Mesenchymal stem cell (in vitro differentiated cells and primary cell): ENCODE data around the gene GPAM.

Experiments used
- DNase-seq: peaks from one replicate; pipeline ENCODE4 v3.0.0-alpha.2; 2013
- H2AFZ ChIP-seq: one replicate; pipeline ENCODE4 v1.6.1; 2013; ENCODE audit warnings: low read depth, mild to moderate bottlenecking, control low read depth, inconsistent platforms, low read length, moderate library complexity
- H2AK5ac ChIP-seq: 2 replicates; pipeline ENCODE4 v1.6.1; 2013; ENCODE audit warnings: low read length, moderate library complexity, mild to moderate bottlenecking, inconsistent platforms; ENCODE audit not compliant: severe bottlenecking
- H2BK120ac ChIP-seq: one replicate; pipeline ENCODE4 v1.6.1; 2013; ENCODE audit warnings: low read depth, mild to moderate bottlenecking, inconsistent platforms, low read length, moderate library complexity
- H2BK12ac ChIP-seq, 2 experiments: one replicate each; pipeline ENCODE4 v1.6.1; 2013; ENCODE audit warnings: inconsistent platforms in 2 of 2, low read length in 2 of 2, mild to moderate bottlenecking in 2 of 2, moderate library complexity in 2 of 2, control low read depth in 1 of 2
- H2BK15ac ChIP-seq: one replicate; pipeline ENCODE4 v1.6.1; 2013; ENCODE audit warnings: mild to moderate bottlenecking, low read depth, inconsistent platforms; ENCODE audit not compliant: poor library complexity, severe bottlenecking
- H2BK5ac ChIP-seq: 2 replicates; pipeline ENCODE4 v1.6.1; 2013; ENCODE audit warnings: low read depth, mild to moderate bottlenecking, low read length, control low read depth, inconsistent platforms; ENCODE audit not compliant: poor library complexity, severe bottlenecking
- H3K14ac ChIP-seq, 2 experiments: one replicate each; pipeline ENCODE4 v1.6.1; 2013; ENCODE audit warnings: inconsistent platforms in 2 of 2, low read length in 2 of 2, control low read depth in 1 of 2, mild to moderate bottlenecking in 1 of 2, moderate library complexity in 1 of 2
- H3K18ac ChIP-seq, 2 experiments: one replicate each; pipeline ENCODE4 v1.6.1; 2013; ENCODE audit warnings: inconsistent platforms in 2 of 2, low read length in 2 of 2, control low read depth in 1 of 2, low read depth in 1 of 2, mild to moderate bottlenecking in 1 of 2
- H3K23ac ChIP-seq, 2 experiments: one replicate each; pipeline ENCODE4 v1.6.1; 2013; ENCODE audit warnings: inconsistent platforms in 2 of 2, low read length in 2 of 2, mild to moderate bottlenecking in 2 of 2, moderate library complexity in 2 of 2, control low read depth in 1 of 2
- H3K27ac ChIP-seq: 2 replicates; pipeline ENCODE4 v1.5.1; 2013; ENCODE audit warnings: mild to moderate bottlenecking, moderate library complexity, low read length, control low read depth, inconsistent platforms; ENCODE audit not compliant: poor library complexity, severe bottlenecking
- H3K27me3 ChIP-seq, 2 experiments: 2 replicates each; pipeline versions ENCODE4 v1.6.1 to v1.7.0; 2013; ENCODE audit warnings: low read length in 2 of 2, mild to moderate bottlenecking in 2 of 2, moderate library complexity in 2 of 2, control low read depth in 1 of 2, inconsistent platforms in 1 of 2; ENCODE audit not compliant: control insufficient read depth in 1 of 2, insufficient read depth in 1 of 2
- H3K36me3 ChIP-seq, 2 experiments: 2 replicates each; pipeline versions ENCODE4 v1.6.1 to v1.7.0; 2013; ENCODE audit warnings: low read length in 2 of 2, control low read depth in 1 of 2, inconsistent platforms in 1 of 2, low read depth in 1 of 2, mild to moderate bottlenecking in 1 of 2; ENCODE audit not compliant: insufficient read depth in 2 of 2, control insufficient read depth in 1 of 2
- H3K4ac ChIP-seq, 2 experiments: one replicate each; pipeline ENCODE4 v1.6.1; 2013; ENCODE audit warnings: inconsistent platforms in 2 of 2, low read length in 2 of 2, mild to moderate bottlenecking in 2 of 2, moderate library complexity in 2 of 2, control low read depth in 1 of 2, low read depth in 1 of 2
- H3K4me1 ChIP-seq: 2 replicates; pipeline ENCODE4 v1.6.1; 2013; ENCODE audit warnings: low read depth, low read length, control low read depth; ENCODE audit not compliant: control insufficient read depth, insufficient read depth
- H3K4me2 ChIP-seq: 2 replicates; pipeline ENCODE4 v1.6.1; 2013; ENCODE audit warnings: low read length, mild to moderate bottlenecking, inconsistent platforms; ENCODE audit not compliant: poor library complexity, severe bottlenecking
- H3K4me3 ChIP-seq, 2 experiments: 2 replicates each; pipeline versions ENCODE4 v1.5.1 to v1.7.0; 2013; ENCODE audit warnings: low read length in 2 of 2, mild to moderate bottlenecking in 2 of 2, control low read depth in 1 of 2, low read depth in 1 of 2; ENCODE audit not compliant: insufficient read depth in 1 of 2
- H3K79me1 ChIP-seq: replicated peaks from 2 replicates; pipeline ENCODE4 v1.6.1; 2013; ENCODE audit warnings: mild to moderate bottlenecking, control low read depth, low read length, inconsistent platforms; ENCODE audit not compliant: poor library complexity, severe bottlenecking
- H3K9ac ChIP-seq: 2 replicates; pipeline ENCODE4 v1.7.0; 2013; ENCODE audit warnings: mild to moderate bottlenecking, low read length, moderate library complexity
- H3K9me3 ChIP-seq: 2 replicates; pipeline ENCODE4 v1.7.0; 2013; ENCODE audit warnings: mild to moderate bottlenecking, low read length; ENCODE audit not compliant: control insufficient read depth
- H4K8ac ChIP-seq: one replicate; pipeline ENCODE4 v1.6.1; 2013; ENCODE audit warnings: inconsistent platforms, mild to moderate bottlenecking, low read length, moderate library complexity
- H4K91ac ChIP-seq: one replicate; pipeline ENCODE4 v1.6.1; 2013; ENCODE audit warnings: mild to moderate bottlenecking, low read length, inconsistent platforms
- WGBS: methylation state at CpG from one replicate; pipeline ENCODE4 v1.1.7; 2013; ENCODE audit warnings: mixed read lengths; 5-methylcytosine and 5-hydroxymethylcytosine counted together

Gene GPAM

GRCh38 chr10:112191041-112191590 lies 7.6 kb upstream of the GPAM start:
- no peak for DNase-seq
- Histone ChIP-seq H3K9me3 (peaks cover 6% of the 10 kb centered on the region), H4K91ac (no peak overlapping the region), H2BK12ac (no peak overlapping the region), H2BK5ac (no peak overlapping the region), H3K4me3 (no peak overlapping the region), H2AK5ac (no peak overlapping the region), H2BK15ac (no peak overlapping the region), H3K23ac (no peak overlapping the region), H3K4me1 (no peaks in the 10 kb centered on the region), H3K4me2 (no peak overlapping the region), H3K9ac (no peak overlapping the region), H2BK120ac (no peak overlapping the region), H4K8ac (no peak overlapping the region), H2AFZ (no peak overlapping the region), H3K36me3 (no peaks in the 10 kb centered on the region), H3K27me3 (no peaks in the 10 kb centered on the region), H3K4ac (no peak overlapping the region), H3K18ac (no peak overlapping the region), H3K79me1 (no peaks in the 10 kb centered on the region), H3K27ac (no peak overlapping the region), H3K14ac (no peak overlapping the region)
- WGBS: 56% methylated on average over 4 of the region's 4 CpGs

- Histone ChIP-seq H3K79me1 (no peaks in the 10 kb centered on the region), H4K91ac (no peak overlapping the region), H3K23ac (no peak overlapping the region), H3K9me3 (peaks cover 6% of the 10 kb centered on the region), H2AFZ (no peak overlapping the region), H3K14ac (no peak overlapping the region), H3K27me3 (no peaks in the 10 kb centered on the region), H3K4ac (no peak overlapping the region), H3K4me3 (no peak overlapping the region), H2BK5ac (no peak overlapping the region), H3K27ac (no peak overlapping the region), H4K8ac (no peak overlapping the region), H3K36me3 (no peaks in the 10 kb centered on the region), H2BK15ac (no peak overlapping the region), H3K4me2 (no peak overlapping the region), H3K18ac (no peak overlapping the region), H2AK5ac (no peak overlapping the region), H3K9ac (no peak overlapping the region), H3K4me1 (no peaks in the 10 kb centered on the region), H2BK120ac (no peak overlapping the region), H2BK12ac (no peak overlapping the region)
- no peak for DNase-seq
- WGBS: 80% methylated on average over 5 of the region's 5 CpGs
These were observed 5.9 kb upstream of the GPAM start for GRCh38 chr10:112189465-112189864.

DNA sequence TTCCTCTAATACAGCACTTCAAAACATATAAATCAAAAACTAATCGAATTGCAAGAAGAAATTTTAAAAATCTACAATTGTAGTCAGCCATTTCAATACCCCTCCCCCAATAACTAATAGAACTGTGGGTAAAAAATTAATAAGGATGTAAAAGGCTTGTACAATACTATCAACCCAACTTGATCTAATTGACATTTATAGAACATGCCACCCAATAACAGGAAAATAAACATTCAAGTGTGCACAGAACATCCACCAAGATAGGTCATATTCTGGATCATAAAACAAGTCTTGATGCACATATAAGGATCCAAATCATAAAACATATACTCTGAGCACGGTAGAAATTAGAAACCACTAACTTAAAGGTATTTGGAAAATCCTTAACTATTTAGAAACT lies 4.0 kb upstream of the GPAM start:
- peaks cover 8% of the 10 kb centered on the region for H3K79me1 ChIP-seq
- no peak overlapping the region for H2BK120ac ChIP-seq
- no peak overlapping the region for H2BK12ac ChIP-seq
- no peak overlapping the region for H2AK5ac ChIP-seq
- H3K9ac ChIP-seq: no peak overlapping the region
- no peak overlapping the region for H2BK5ac ChIP-seq
- no peak overlapping the region for H3K23ac ChIP-seq
- no peak overlapping the region for H3K4me3 ChIP-seq
- no peak overlapping the region for H3K14ac ChIP-seq
- H3K18ac ChIP-seq: no peak overlapping the region
- H4K91ac ChIP-seq: no peak overlapping the region
- no peak overlapping the region for H3K27ac ChIP-seq
- WGBS: 40% methylated on average over 1 of the region's 2 CpGs
- no peak overlapping the region for H3K4ac ChIP-seq
- no peak overlapping the region for H2AFZ ChIP-seq
- DNase-seq: no peak
- H4K8ac ChIP-seq: no peak overlapping the region
- no peaks in the 10 kb centered on the region for H3K36me3 ChIP-seq
- peaks cover 6% of the 10 kb centered on the region for H3K9me3 ChIP-seq
- H2BK15ac ChIP-seq: no peak overlapping the region
- no peaks in the 10 kb centered on the region for H3K27me3 ChIP-seq
- H3K4me1 ChIP-seq: peaks cover 3% of the 10 kb centered on the region
- no peak overlapping the region for H3K4me2 ChIP-seq

DNA sequence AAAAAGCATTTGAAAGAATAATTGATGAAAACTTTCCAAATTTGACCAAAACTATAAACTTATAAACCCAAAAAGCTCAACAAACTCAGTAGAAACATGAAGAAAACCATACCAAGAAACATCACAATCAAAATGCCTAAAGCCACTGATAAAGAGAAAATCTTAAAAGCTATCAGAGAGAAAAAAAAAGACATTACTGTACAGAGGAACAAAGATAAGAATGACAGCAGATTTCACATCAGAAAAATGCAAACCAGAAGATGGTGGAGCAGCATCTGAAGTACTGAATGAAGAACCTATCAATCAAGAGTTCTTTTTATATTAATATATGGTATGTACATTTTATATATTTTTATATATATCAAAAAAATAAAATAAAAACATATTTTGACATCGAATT lies 2.4 kb upstream of the GPAM start:
- Histone ChIP-seq H2BK15ac (no peak overlapping the region), H3K27ac (no peak overlapping the region), H2AFZ (no peak overlapping the region), H2BK12ac (no peak overlapping the region), H3K9me3 (peaks cover 6% of the 10 kb centered on the region), H3K23ac (no peak overlapping the region), H3K4me1 (peaks cover 3% of the 10 kb centered on the region), H3K79me1 (peaks cover 8% of the 10 kb centered on the region), H2BK5ac (no peak overlapping the region), H3K27me3 (no peaks in the 10 kb centered on the region), H2BK120ac (no peak overlapping the region), H2AK5ac (no peak overlapping the region), H3K4ac (no peak overlapping the region), H3K36me3 (no peaks in the 10 kb centered on the region), H3K9ac (no peak overlapping the region), H3K18ac (no peak overlapping the region), H4K91ac (no peak overlapping the region), H3K4me2 (no peak overlapping the region), H4K8ac (no peak overlapping the region), H3K14ac (no peak overlapping the region), H3K4me3 (no peak overlapping the region)
- no CpG with 5 or more reads among the region's 1 CpG for WGBS
- no peak for DNase-seq
